ENCODE data around the gene BMP10. TPM values are rescaled to one million over a fixed set of nuclear protein-coding genes. Genes with fewer than 3 reads are reported as not detected.

BMP10 gene
- total RNA-seq, 6 donors from 2014 or later, result not detected

GRCh38 chr2:68916226-68916625 lies 45.0 kb upstream of the BMP10 start:
- no peaks in the 10 kb centered on the region for H3K9me3 ChIP-seq
- no peak for TF ChIP-seq POLR2AphosphoS5 (IDR thresholded peaks at IDR 0.05)
- H3K4me3 ChIP-seq, result no peak overlapping the region
- 64 to 67% methylated on average over 1 of the region's 1 CpG for WGBS, 2 donors
- ATAC-seq (ENCODE audit: low FRiP score in 2 of 2) (no peak), DNase-seq (no peak)
- no peaks in the 10 kb centered on the region for H3K27me3 ChIP-seq
- no peaks in the 10 kb centered on the region for H3K4me1 ChIP-seq
- H3K27ac ChIP-seq, result no peak overlapping the region
- no peaks in the 10 kb centered on the region for H3K36me3 ChIP-seq

GRCh38 chr2:68915393-68915792 lies 44.2 kb upstream of the BMP10 start:
- H3K9me3 ChIP-seq, result no peaks in the 10 kb centered on the region
- TF ChIP-seq POLR2A (IDR thresholded peaks at IDR 0.05) (no peak), CTCF (IDR thresholded peaks at IDR 0.05) (no peak), POLR2AphosphoS5 (IDR thresholded peaks at IDR 0.05) (no peak), EP300 (IDR thresholded peaks at IDR 0.05) (no peak)
- H3K4me3 ChIP-seq, result no peak overlapping the region
- H3K27me3 ChIP-seq, result no peaks in the 10 kb centered on the region
- no peaks in the 10 kb centered on the region for H3K4me1 ChIP-seq
- 61 to 78% methylated on average over 4 of the region's 4 CpGs for WGBS, 2 donors
- H3K27ac ChIP-seq, result no peak overlapping the region
- DNase-seq (no peak), ATAC-seq (ENCODE audit: low FRiP score in 2 of 2) (no peak)
- no peaks in the 10 kb centered on the region for H3K36me3 ChIP-seq

- Histone ChIP-seq H3K27me3 (no peaks in the 10 kb centered on the region), H3K4me1 (peaks cover 6 to 15% (median 9%) of the 10 kb centered on the region in 4 donors), H3K36me3 (no peaks in the 10 kb centered on the region), H3K27ac (no peak overlapping the region), H3K4me3 (no peak overlapping the region), H3K9me3 (no peaks in the 10 kb centered on the region)
- TF ChIP-seq CTCF (IDR thresholded peaks at IDR 0.05) (no peak), EP300 (IDR thresholded peaks at IDR 0.05) (no peak), POLR2AphosphoS5 (IDR thresholded peaks at IDR 0.05) (no peak), POLR2A (IDR thresholded peaks at IDR 0.05) (no peak)
- 92% methylated on average over 3 of the region's 3 CpGs for WGBS, 2 donors
- no peak for DNase-seq
- no peak for ATAC-seq (ENCODE audit: low FRiP score in 2 of 2)
Measured at GRCh38 chr2:68913359-68913758, 42.2 kb upstream of the BMP10 start.

GRCh38 chr2:68912732-68913131 lies 41.5 kb upstream of the BMP10 start:
- WGBS, 2 donors, result 36 to 37% methylated on average over 2 of the region's 2 CpGs
- ATAC-seq (ENCODE audit: low FRiP score in 2 of 2), result no peak

GRCh38 chr2:68912111-68912510 lies 40.9 kb upstream of the BMP10 start:
- H3K9me3 ChIP-seq, result no peaks in the 10 kb centered on the region

More at GRCh38 chr2:68912732-68913131, 41.5 kb upstream of the BMP10 start:
- TF ChIP-seq POLR2AphosphoS5 (IDR thresholded peaks at IDR 0.05), result no peak
- TF ChIP-seq POLR2A (IDR thresholded peaks at IDR 0.05), result no peak
- no peak for TF ChIP-seq EP300 (IDR thresholded peaks at IDR 0.05)
- TF ChIP-seq CTCF (IDR thresholded peaks at IDR 0.05), result no peak
- no peaks in the 10 kb centered on the region for H3K36me3 ChIP-seq
- DNase-seq, result peak in 1 of 2 donors; percentile 34
- no peaks in the 10 kb centered on the region for H3K9me3 ChIP-seq
- H3K4me3 ChIP-seq, result no peak overlapping the region
- peaks cover 9 to 21% (median 12%) of the 10 kb centered on the region in 4 donors for H3K4me1 ChIP-seq
- H3K27ac ChIP-seq, result no peak overlapping the region
- H3K27me3 ChIP-seq, result no peaks in the 10 kb centered on the region

More at GRCh38 chr2:68912111-68912510, 40.9 kb upstream of the BMP10 start:
- H3K27me3 ChIP-seq, result no peaks in the 10 kb centered on the region
- DNase-seq, result no peak
- H3K4me3 ChIP-seq, result no peak overlapping the region
- TF ChIP-seq EP300 (IDR thresholded peaks at IDR 0.05), result no peak
- no peak for TF ChIP-seq CTCF (IDR thresholded peaks at IDR 0.05)
- TF ChIP-seq POLR2A (IDR thresholded peaks at IDR 0.05), result no peak
- TF ChIP-seq POLR2AphosphoS5 (IDR thresholded peaks at IDR 0.05), result no peak
- no peak for ATAC-seq (ENCODE audit: low FRiP score in 2 of 2)
- WGBS, 2 donors, result 92 to 96% methylated on average over 3 of the region's 3 CpGs
- H3K27ac ChIP-seq, result no peak overlapping the region
- peaks cover 9 to 22% (median 12%) of the 10 kb centered on the region in 4 donors for H3K4me1 ChIP-seq
- H3K36me3 ChIP-seq, result no peaks in the 10 kb centered on the region
